Keratinocyte (primary cell): ENCODE data around the gene ABI3BP.

Experiments used
- EZH2 ChIP-seq: IDR thresholded peaks from one replicate; pipeline ENCODE4 v1.6.1; 2012; ENCODE audit warnings: inconsistent platforms, mild to moderate bottlenecking, low read length, moderate library complexity
- TF ChIP-seq, protein P1 (sequence below), 3 experiments: IDR thresholded peaks in 1 of 3; conservative IDR thresholded peaks in 1 of 3; optimal IDR thresholded peaks in 1 of 3; 2 replicates in 2 of 3; 3 replicates in 1 of 3; pipeline versions ENCODE3 to v1.5.1; 2011; ENCODE audit warnings: low read length in 3 of 3, mild to moderate bottlenecking in 3 of 3, moderate library complexity in 2 of 3, control low read depth in 1 of 3, inconsistent platforms in 1 of 3; ENCODE audit not compliant: insufficient read depth in 2 of 3; ENCODE audit errors: extremely low read depth in 1 of 3

DNA sequence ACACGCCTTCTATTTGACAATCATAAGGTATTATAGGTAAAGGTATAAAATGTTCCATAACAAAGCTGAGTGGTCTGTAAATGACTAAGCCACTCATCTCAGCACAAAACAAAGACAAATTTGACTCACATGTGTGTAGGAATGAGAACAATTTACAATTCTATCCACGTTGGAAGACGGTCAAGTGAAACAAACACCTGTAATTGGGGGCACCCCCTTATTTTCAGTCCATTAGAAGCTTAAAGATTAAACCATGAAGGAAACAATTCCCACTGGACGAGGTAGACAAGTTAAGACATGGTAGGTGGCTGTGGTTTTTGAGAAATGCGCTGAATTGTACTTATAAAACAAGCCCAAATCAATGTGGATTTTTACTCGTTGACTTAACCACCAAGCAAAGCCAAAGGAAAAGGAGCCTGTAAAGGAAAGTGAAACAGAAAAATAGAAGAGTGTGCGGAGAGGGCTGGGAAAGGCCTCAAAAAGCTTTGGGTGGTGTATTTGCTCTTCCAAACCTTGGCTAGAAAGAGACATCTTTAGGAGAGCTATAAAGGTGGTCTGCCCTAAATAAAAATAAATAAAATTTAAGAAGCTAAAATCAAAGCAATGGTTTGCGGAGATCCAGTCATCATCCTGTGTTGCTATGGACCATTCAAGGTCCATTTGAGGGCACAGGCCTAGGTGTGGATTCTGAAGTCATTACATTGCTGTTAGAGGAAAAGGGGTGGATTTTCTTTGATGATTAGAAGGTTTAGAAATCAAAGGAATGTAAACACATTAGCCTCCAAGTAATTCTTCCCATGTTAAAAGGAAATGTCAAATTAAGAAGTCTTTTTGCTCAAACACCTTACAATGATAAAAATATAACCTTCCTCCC is 148.9 kb downstream of the ABI3BP start:
- TF ChIP-seq, protein P1, sequence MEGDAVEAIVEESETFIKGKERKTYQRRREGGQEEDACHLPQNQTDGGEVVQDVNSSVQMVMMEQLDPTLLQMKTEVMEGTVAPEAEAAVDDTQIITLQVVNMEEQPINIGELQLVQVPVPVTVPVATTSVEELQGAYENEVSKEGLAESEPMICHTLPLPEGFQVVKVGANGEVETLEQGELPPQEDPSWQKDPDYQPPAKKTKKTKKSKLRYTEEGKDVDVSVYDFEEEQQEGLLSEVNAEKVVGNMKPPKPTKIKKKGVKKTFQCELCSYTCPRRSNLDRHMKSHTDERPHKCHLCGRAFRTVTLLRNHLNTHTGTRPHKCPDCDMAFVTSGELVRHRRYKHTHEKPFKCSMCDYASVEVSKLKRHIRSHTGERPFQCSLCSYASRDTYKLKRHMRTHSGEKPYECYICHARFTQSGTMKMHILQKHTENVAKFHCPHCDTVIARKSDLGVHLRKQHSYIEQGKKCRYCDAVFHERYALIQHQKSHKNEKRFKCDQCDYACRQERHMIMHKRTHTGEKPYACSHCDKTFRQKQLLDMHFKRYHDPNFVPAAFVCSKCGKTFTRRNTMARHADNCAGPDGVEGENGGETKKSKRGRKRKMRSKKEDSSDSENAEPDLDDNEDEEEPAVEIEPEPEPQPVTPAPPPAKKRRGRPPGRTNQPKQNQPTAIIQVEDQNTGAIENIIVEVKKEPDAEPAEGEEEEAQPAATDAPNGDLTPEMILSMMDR (optimal IDR thresholded peaks at IDR 0.05 in 1 of 3, IDR thresholded peaks at IDR 0.05 in 1 of 3, conservative IDR thresholded peaks at IDR 0.05 in 1 of 3; ENCODE audit: extremely low read depth in 1 of 3, insufficient read depth in 2 of 3, low read length in 3 of 3) = no peak
- TF ChIP-seq EZH2 = no peak
